Left cardiac atrium (tissue), 4 donors: ENCODE data around the gene CSTF1. TPM values are rescaled to one million over a fixed set of nuclear protein-coding genes. Genes with fewer than 3 reads are reported as not detected.
A peak's percentile ranks its signal among the peaks of the same experiment; 100 is the strongest.

Experiments used
- ATAC-seq, 2 donors: fragments of 200-7000 bp; cut with Tn5 transposase; one replicate each; pipeline ENCODE4 v1.9.1; 2020; ENCODE audit warnings: mild to moderate bottlenecking in 2 of 2, moderate library complexity in 2 of 2
- DNase-seq: peaks from one replicate; pipeline ENCODE4 v3.0.0-alpha.2; 2020
- intact Hi-C, 2 donors: fragments of 100-400 bp; cut with DNase I; formaldehyde crosslinking; loops; one replicate each; pipeline versions ENCODE4 v1.14.1 to v1.15.1; 2022 to 2023
- total RNA-seq, 2 donors: library from RNA; stranded (reverse); fragmentation: NEBNext Ultra II Directional; extraction: Animal tissue kit (Norgen Biotek cat#: 25700); gene quantifications; one replicate each; pipeline ENCODE4 v1.2.1, GENCODE V29; 2021
- donor health status: DM: no; HTN: yes; CAD: no.
- donor health status: DM: no; HTN: yes; CAD: no; lungs with severe emphysema.
- donor health status: DM: yes; HTN: yes; CAD: no.
- donor health status: Dilated cardiomyopathy.

CSTF1 gene
- total RNA-seq, 2 donors from 2014 or later = 20.2 to 20.9 TPM

DNA sequence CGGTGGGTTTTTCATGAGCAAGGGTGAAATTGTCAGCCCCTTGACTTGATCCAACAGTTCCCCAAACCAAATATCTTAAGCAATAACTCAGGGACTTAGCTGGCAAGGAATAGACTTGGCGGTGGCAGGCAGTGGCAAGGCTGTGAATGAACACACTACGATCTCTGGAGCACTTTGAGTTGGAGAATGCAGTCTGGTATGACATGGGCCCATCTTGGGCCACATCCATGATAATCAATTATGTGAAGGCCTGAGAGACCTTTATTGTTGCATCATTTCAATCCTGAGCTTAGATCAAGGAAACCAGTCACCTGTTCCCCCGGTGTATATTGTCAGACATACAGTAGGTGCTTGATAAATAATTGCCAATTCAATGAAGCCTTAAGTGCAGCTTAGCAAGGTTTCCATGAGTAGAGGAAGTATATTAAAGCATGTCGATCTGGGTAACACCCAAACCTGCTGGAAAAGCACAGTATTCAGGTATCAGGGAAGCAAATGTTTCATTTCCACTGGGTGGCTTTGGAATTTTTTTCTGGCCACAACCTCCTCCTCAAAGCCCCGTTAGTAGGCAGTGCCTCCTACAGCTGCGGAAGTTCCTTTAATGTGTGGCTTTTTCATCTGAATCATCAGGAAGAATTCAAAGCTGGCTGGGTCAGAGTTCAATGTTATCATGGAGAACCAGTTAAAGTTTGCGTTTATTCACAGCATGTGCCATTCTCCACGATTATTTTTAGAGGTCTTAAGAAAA is 29.8 kb downstream of the CSTF1 start:
- intact Hi-C loops = no loop called here
- DNase-seq (no peak), ATAC-seq (peak in 1 of 2 donors; percentile 57)

DNA sequence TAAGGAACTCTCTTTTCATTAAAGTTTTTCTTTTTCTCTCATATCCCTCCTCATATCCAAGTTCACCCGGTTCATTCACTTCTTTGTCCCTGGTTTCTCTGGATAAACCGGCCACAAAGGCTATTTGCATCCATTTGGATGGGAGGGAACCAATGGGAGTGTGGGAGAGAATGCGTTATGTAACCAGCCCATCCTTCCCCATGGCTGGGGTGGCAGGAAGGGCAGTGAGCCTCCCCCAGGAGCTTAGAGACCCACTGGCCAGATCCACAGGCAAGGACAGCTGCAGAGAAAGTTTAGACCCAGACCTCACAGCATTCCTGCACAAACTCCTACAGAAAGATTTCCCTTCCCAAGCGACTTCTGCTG is 30.4 kb downstream of the CSTF1 start:
- intact Hi-C loops = no loop called here
- DNase-seq (no peak), ATAC-seq (peak in 1 of 2 donors; percentile 8)

DNA sequence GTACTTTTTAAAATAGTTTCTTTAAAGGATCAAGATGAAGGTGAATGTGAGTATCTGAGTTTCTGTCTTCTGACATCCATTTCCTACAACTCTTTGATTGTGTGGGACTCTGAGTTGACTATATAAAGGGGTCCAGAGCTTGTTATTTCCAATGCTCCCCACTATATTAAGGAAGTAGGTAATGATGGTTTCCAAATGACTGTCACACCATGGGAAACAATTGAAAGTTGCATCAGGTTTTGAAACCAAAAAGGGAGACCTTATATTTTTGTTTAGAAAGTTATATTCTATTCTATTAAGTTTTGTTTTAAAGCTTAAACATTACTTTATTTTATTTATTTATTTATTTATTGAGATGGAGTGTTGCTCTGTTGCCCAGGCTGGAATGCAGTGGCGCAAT is 30.8 kb downstream of the CSTF1 start:
- intact Hi-C loops = no loop called here
- ATAC-seq (no peak), DNase-seq (no peak)

DNA sequence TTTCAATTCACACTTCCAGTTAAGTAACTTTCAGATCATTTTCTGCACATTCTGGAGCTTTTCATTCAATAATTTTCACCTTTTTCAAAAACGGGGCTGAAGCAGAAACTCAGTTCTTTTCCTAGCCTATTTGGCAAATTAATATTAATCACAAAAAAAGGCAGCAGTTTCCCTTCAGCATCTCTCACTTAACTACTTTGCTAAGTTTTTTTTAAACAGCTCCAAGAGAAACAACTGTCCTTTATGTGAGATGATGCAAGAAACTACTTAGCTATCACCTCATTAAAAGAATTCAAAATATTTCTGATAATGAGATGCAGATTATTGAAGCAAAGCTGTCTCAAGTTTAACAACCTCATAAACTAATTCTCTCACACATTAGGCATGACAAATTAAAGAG is 31.4 kb downstream of the CSTF1 start:
- DNase-seq (no peak), ATAC-seq (no peak)
- intact Hi-C loops = no loop called here

DNA sequence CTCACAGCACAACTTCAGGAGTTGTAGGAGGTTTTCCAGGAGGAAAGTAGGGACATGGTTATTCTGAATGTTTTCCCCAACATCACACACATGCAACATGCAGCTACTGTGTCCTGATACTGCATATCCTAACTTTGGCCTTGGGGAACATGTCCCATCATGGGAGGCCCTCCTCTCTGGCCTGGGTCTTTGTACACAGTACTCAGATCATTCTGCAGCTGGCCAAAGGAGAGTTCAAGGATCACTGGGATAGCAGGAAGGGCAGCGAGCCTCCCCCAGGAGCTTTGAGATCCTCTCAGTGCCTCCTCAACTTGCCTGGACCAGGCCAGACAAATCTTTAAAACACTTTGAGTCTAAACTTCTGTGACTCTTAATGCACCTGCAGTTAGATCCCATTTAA is 32.5 kb downstream of the CSTF1 start:
- ATAC-seq (no peak), DNase-seq (no peak)
- intact Hi-C loops = no loop called here

DNA sequence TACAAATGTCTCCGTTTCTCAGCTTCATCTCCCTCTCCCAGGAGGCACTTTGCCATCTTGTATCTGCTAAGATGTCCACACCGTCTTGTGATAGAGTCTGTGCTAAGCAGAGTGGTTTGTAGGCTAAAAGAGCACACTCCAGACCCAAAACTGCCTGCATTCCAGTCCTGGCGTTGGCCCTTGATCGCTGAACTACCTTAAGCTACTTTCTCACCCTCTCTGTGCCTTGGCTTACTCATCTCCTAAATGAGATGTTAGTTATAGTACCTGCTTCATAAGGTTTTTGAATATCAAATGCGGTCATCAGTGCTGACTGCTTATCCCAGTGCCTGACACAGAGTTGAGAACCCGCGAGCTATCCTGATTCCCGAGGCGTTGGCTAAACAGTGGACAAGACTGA is 33.6 kb downstream of the CSTF1 start:
- intact Hi-C loops = no loop called here
- ATAC-seq = no peak

DNA sequence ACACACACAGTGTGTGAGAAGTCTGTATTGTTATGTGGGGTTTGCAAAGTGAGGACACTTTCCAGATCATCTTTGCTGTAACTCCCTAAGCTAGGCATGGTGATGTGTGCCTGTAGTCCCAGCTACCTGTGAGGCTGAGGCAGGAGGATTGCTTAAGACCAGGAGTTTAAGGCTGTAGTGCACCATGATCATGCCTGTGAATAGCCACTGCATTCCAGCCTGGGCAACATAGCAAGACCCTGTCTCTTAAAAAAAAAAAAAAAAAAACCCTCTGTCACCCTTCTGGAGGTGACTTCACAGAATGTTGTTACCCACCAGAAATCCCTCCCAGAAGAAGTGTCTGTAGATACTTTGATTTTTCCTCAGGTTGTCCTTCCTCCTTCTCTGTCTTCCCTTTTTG is 34.5 kb downstream of the CSTF1 start:
- intact Hi-C loops = no loop called here
- DNase-seq = no peak
- ATAC-seq = no peak

More for the DNA sequence above, 33.6 kb downstream of the CSTF1 start:
- no peak for DNase-seq

DNA sequence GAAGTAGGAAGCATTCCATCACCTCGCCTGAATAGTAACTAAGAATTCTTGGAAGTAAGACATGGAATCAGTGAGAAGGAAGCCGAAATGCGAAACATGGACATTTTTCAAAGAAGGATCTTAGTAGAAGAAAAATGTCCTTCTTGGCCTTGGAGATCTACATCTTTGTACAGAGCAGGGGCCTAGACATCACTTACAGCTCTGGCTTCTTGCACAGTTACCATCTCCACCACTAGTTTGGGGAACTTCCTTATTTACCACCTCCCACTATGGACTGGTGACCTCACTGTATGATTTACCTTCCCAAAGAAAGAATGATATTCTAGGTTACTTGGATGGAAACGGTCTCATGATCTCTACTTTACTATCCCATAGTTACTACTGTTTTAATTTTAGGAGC is 35.4 kb downstream of the CSTF1 start:
- intact Hi-C loops = no loop called here
- DNase-seq (no peak), ATAC-seq (no peak)

DNA sequence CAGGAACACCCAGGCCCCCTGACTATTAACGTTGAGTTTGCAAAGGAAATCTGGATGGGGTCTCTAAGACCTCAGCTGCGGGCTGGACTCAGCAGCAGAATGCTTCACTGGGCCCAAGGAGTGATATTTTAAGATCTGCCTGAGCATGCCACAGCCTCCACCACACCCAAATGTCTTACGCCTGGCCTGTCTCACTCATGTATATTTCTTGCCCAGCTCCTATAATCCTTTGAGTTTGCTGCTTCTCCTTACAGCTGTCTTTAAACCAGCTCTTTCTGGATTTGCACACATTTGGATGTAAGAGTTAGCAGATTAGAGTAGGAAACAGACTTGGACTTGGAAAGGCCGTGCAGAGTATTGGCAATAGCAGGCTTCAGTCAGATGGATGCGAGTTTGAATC is 36.0 kb downstream of the CSTF1 start:
- intact Hi-C loops = no loop called here
- DNase-seq (no peak), ATAC-seq (no peak)

DNA sequence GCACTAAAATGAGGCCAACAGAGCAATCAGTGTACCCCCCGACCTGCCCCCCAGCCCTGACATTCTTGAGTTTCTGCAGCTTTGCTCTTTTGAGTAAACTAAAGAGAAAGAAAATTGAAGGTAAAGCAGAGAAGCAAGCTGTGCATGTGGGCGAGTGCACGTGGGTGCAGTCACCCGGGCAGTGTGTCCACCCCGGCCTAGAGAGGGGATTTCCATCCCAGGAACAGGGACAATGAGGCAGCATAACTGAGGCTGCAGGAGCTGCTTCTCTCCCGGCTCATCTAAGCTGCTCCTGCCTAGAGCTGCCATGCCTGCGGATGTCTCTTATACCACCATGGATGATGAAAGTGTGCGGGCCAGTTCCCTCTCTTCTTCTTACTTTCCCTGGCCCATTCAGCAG is 36.4 kb downstream of the CSTF1 start:
- no peak for ATAC-seq
- intact Hi-C loops = no loop called here
- no peak for DNase-seq

DNA sequence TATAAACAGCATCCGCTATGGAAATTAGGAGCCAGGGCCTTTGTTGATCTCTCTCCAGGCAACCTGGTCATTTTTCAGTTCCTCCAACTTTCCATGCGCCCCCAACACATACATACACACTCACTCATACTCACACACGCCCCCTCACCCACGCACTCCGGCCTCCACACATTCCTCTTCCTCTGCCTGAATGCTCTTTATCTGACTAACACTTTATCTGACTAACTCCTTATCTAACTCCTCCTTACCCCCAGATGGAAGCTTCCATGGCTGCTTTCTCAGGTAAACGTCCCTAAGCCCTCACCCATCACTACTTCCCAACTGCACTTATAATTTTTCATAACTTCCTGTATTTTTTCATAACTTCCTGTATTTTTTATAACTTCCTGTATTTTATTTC is 37.1 kb downstream of the CSTF1 start:
- ATAC-seq = no peak
- intact Hi-C loops = no loop called here
- DNase-seq = no peak

DNA sequence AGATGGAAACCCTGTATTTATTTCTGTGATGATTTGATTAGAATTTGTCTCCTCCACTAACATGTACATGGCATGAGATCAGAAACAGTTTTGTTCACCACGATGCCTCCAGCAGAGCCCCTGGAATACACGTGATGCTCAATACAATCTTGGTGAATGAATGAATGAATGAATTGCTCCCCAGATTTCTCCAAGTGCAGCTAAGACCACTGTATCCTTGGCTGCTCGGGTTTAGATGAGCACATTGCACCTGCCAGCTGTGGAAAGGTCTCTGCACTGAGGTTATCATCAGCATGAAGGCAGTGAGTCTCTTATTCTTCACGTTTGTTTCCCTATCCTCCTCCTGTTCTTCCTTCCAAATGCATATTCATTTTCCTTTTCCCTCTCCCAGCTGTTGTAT is 37.5 kb downstream of the CSTF1 start:
- DNase-seq (no peak), ATAC-seq (no peak)
- intact Hi-C loops = no loop called here

DNA sequence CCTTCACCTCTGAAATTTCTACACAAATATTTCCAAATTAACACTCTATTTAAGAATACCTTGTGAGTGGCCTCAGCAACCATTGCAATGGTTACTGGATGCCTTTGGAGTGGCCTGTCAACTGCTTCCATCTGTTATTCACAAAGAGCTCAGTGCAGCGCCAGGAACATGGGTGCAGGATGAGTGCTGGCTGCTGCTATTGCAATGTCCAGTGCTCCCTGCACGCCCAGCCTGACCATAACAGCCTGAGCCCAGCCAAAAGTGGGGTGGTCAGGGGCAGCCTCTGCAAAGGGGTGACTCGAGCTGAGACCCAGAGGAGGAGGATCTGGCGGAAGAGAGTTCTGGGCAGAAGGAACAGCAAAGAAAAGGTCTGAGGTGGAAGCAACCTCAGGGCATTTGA is 38.0 kb downstream of the CSTF1 start:
- ATAC-seq (peak in 1 of 2 donors; percentile 20), DNase-seq (no peak)
- intact Hi-C loops = no loop called here

DNA sequence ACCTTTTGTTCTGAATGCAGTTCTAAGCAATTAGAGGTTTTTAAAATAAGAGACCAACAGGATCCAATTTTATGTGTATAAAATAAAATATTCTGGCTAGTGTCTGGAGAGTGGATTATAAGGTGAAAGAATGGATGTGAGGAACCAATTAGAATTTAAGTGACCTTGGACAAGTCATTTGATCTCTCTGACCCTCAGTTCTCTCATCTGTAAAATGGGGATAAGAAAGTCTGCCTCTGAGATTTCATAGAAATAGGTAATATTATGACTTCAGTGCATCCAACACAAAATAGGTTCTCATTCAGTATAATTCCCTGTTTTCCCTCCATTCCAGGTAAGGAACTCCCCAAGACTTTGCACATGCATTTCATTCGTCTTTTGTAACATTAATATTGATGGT is 38.5 kb downstream of the CSTF1 start:
- intact Hi-C loops = no loop called here
- ATAC-seq (no peak), DNase-seq (no peak)

DNA sequence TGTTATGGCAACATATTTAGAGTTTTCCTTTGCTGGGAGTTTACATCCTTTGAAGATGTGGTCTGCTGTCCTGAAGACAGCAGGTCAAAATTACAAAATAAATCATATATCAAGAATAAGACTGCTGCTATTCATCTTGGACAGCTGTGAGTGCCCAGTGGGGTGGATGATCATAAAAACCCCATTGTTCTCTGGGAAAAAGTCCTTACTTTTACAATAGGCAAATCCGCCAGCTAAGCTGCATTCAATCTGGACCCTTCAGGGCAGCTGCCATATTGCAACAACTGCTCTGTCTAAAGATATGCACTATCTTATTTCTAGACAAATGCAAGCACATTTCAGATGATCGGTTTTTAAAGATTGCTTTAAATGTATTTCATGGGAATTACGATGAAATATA is 39.0 kb downstream of the CSTF1 start:
- ATAC-seq (no peak), DNase-seq (no peak)
- intact Hi-C loops = no loop called here

DNA sequence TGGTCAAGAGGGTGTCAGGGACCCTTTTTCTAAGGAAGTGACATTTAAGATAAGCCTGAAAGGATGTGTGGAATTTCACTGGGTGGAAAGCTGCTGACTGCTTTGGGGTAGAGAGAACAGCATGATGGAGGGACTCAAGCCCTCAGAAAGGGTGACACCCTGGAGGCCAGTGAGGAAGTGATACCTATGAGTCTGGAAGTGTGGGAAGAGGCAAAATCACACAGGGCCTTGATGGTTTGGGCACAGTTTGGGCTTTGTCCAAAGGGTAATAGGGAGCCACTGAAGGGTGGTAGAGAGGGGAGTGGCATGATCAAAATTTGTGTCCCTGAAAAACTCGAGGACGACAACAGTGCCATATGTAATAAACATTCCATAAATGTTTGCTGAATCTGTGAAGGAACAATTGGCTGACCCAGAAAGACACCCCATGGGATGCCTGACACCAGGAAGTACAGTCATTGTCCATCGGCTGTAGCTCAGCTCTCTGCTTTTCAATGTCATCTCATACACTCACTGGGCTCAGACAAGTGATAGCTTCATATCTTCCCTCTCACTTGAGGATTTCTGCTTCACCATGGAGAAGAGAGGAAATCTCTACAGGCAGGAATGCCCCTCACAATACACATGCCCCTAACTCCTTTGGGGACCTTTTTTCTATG is 40.9 kb downstream of the CSTF1 start:
- intact Hi-C loops = no loop called here
- no peak for DNase-seq
- no peak for ATAC-seq

DNA sequence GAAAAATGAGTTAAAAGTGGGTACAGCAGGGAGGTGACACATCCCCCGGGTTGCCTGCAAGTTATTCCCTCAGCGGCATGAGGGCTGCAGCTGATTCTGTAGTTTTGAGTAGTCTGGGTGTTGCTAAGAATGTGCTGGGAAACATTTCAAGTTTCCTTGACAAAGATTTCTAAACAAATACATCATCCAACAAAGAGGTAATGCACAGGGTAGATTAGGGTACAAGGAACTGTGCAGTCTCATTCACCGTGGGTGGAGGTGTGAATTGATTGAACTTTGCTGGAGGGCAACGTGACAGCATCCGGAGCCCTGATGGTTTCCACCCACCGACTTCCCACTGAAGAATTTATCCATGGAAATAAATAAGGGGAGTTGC is 41.4 kb downstream of the CSTF1 start:
- DNase-seq (no peak), ATAC-seq (peak in 1 of 2 donors; percentile 54)
- intact Hi-C loops = no loop called here

DNA sequence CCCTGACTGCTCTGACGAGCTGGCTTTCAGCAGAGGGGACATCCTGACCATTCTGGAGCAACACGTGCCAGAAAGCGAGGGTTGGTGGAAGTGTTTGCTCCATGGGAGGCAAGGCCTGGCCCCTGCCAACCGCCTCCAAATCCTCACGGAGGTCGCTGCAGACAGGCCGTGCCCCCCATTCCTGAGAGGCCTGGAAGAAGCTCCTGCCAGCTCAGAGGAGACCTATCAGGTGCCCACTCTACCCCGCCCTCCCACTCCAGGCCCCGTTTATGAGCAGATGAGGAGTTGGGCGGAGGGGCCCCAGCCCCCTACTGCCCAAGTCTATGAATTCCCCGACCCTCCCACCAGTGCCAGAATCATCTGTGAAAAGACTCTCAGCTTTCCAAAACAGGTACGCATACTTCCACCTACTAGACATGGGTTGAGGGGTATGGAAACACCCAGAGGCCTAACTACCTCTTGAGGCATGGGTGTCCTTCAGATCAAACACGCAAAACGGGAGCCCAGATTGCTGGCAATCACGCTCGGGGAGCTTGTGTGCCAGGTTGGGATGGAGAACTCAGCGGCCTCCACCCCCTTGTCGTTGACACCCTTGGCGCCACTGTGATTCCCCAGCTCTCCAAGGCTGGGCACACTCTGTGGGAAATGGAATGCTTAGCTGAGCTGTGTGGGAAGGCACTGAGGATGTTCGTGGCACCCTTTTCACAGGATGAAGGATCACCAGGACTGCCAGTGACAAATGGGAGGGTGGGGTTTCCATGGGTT is 44.9 kb downstream of the CSTF1 start:
- DNase-seq (no peak), ATAC-seq (no peak)
- intact Hi-C loops = no loop called here

DNA sequence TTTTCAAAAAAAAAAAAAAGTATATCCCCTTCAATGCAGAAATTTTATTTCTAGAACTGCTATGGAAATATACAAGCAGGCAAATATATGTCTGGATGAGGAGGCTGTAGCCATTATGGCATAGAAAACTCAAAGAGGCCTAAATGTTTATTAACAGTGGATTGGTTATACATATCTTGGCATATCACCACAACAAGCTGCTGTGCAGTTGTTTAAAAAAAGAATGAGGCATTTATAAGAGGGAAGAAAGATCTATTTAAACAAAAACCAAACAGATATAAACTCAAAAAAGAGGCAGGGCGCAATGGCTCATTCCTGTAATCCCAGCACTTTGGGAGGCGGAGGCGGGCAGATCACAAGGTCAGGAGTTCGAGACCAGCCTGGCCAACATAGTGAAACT is 45.8 kb downstream of the CSTF1 start:
- DNase-seq (no peak), ATAC-seq (no peak)
- intact Hi-C loops = no loop called here

DNA sequence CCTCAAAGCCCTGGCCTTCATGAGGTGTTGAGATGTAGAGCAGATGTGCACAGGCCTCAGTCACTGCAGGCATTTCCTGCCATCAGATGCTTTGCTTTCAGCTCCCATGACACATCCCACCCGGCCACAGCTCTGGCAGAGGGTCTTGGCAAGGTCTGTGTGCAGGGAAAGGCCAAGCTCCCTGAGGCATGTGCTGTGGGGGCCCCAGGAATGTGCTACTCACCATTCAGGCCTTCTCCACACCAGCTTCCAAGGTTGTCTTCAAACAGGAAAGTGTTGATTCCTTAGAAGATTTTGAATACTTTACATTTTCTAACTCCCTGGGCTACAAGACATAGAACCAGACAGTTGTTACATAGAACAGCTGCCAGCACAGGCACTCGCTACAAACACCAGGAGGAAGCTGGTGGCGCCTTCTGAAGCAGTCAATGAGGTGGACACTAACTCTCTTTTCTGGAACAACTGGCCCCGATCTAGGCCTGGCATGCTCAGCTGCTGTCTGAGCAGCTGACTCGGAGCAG is 47.4 kb downstream of the CSTF1 start:
- DNase-seq (peak; percentile 71), ATAC-seq (peak; percentile 88 to 92)
- intact Hi-C loops = no loop called here
